ENCODE results near the gene HYAL4. TPM values are rescaled to one million over a fixed set of nuclear protein-coding genes. Genes with fewer than 3 reads are reported as not detected.

Gene HYAL4
- polyA plus RNA-seq, 1 of the 3 experiments (the other 2 are of a cell fraction): not detected

- H3K4me3 ChIP-seq (ENCODE audit: low read depth in 2 of 2, low read length in 1 of 2): no peak overlapping the region
- WGBS (ENCODE audit: low lambda C conversion rate): 5% methylated on average over 1 of the region's 1 CpG
- CTCF ChIA-PET: interaction anchor here (0.6 to 4.1 kb wide), 15 partner anchors 8 to 239 kb away, joined by 3 to 90 read pairs (median 11); partner anchors contain the start of gene WASL
Measured at GRCh38 chr7:123864012-123864411, 19.0 kb downstream of the HYAL4 start.

GRCh38 chr7:123864436-123864835 lies 19.5 kb downstream of the HYAL4 start:
- no peaks in the 10 kb centered on the region for H3K27me3 ChIP-seq (ENCODE audit: insufficient read depth)
- no peaks in the 10 kb centered on the region for H3K4me1 ChIP-seq (ENCODE audit: control insufficient read depth in 1 of 2, insufficient read depth in 2 of 2, low read depth in 1 of 2, low read length in 1 of 2)
- no peaks in the 10 kb centered on the region for H4K20me1 ChIP-seq (ENCODE audit: insufficient read depth)
- no peaks in the 10 kb centered on the region for H3K36me3 ChIP-seq (replicated peaks in 1 of 2; ENCODE audit: control insufficient read depth in 1 of 2, insufficient read depth in 2 of 2, low read length in 1 of 2)
- H3K4me2 ChIP-seq: no peak overlapping the region
- H3K27ac ChIP-seq (ENCODE audit: low read depth in 2 of 2, low read length in 1 of 2): no peak overlapping the region
- H3K9ac ChIP-seq: no peak overlapping the region
- CTCF ChIA-PET: interaction anchor here (0.6 to 4.1 kb wide), 35 partner anchors 8 to 900 kb away, joined by 3 to 90 read pairs (median 6); partner anchors contain the start of genes HYAL4, LMOD2 and WASL
- H2AFZ ChIP-seq (ENCODE audit: low read depth): no peak overlapping the region
- WGBS (ENCODE audit: low lambda C conversion rate): 40% methylated on average over 3 of the region's 3 CpGs
- no peak for TF ChIP-seq RAD21 (IDR thresholded peaks at IDR 0.05; ENCODE audit: low read length)
- no peak for TF ChIP-seq RCOR1 (IDR thresholded peaks at IDR 0.05; ENCODE audit: low read length)
- no peak for TF ChIP-seq CHD2 (IDR thresholded peaks at IDR 0.05; ENCODE audit: low read length, partially characterized antibody)
- TF ChIP-seq PBX3 (IDR thresholded peaks at IDR 0.05): no peak
- no peak for TF ChIP-seq RFX5 (IDR thresholded peaks at IDR 0.05; ENCODE audit: low read length)
- TF ChIP-seq NFIC (IDR thresholded peaks at IDR 0.05; ENCODE audit: borderline replicate concordance): no peak
- TF ChIP-seq ELF1 (IDR thresholded peaks at IDR 0.05): no peak
- TF ChIP-seq, protein P1, sequence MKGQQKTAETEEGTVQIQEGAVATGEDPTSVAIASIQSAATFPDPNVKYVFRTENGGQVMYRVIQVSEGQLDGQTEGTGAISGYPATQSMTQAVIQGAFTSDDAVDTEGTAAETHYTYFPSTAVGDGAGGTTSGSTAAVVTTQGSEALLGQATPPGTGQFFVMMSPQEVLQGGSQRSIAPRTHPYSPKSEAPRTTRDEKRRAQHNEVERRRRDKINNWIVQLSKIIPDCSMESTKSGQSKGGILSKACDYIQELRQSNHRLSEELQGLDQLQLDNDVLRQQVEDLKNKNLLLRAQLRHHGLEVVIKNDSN (IDR thresholded peaks at IDR 0.05; ENCODE audit: borderline replicate concordance, low read depth): no peak
- TF ChIP-seq GABPA (IDR thresholded peaks at IDR 0.05; ENCODE audit: low read depth): no peak
- TF ChIP-seq ZBTB33 (IDR thresholded peaks at IDR 0.05; ENCODE audit: borderline replicate concordance, low read depth): no peak
- TF ChIP-seq JUND (IDR thresholded peaks at IDR 0.05): no peak
- TF ChIP-seq, protein P2, sequence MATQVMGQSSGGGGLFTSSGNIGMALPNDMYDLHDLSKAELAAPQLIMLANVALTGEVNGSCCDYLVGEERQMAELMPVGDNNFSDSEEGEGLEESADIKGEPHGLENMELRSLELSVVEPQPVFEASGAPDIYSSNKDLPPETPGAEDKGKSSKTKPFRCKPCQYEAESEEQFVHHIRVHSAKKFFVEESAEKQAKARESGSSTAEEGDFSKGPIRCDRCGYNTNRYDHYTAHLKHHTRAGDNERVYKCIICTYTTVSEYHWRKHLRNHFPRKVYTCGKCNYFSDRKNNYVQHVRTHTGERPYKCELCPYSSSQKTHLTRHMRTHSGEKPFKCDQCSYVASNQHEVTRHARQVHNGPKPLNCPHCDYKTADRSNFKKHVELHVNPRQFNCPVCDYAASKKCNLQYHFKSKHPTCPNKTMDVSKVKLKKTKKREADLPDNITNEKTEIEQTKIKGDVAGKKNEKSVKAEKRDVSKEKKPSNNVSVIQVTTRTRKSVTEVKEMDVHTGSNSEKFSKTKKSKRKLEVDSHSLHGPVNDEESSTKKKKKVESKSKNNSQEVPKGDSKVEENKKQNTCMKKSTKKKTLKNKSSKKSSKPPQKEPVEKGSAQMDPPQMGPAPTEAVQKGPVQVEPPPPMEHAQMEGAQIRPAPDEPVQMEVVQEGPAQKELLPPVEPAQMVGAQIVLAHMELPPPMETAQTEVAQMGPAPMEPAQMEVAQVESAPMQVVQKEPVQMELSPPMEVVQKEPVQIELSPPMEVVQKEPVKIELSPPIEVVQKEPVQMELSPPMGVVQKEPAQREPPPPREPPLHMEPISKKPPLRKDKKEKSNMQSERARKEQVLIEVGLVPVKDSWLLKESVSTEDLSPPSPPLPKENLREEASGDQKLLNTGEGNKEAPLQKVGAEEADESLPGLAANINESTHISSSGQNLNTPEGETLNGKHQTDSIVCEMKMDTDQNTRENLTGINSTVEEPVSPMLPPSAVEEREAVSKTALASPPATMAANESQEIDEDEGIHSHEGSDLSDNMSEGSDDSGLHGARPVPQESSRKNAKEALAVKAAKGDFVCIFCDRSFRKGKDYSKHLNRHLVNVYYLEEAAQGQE (IDR thresholded peaks at IDR 0.05; ENCODE audit: low read depth, low read length): no peak
- no peak for TF ChIP-seq IRF3 (IDR thresholded peaks at IDR 0.05; ENCODE audit: low read depth, low read length)
- no peak for TF ChIP-seq FOXM1 (IDR thresholded peaks at IDR 0.05; ENCODE audit: low read depth)
- TF ChIP-seq FOXJ3 (CRISPR knock-in tag; IDR thresholded peaks at IDR 0.05): no peak
- no peak for TF ChIP-seq SIN3A (IDR thresholded peaks at IDR 0.05; ENCODE audit: borderline replicate concordance, low read depth, low read length)
- no peak for TF ChIP-seq GATA2 (CRISPR knock-in tag; IDR thresholded peaks at IDR 0.05)
- no peak for TF ChIP-seq FOSL2 (IDR thresholded peaks at IDR 0.05; ENCODE audit: borderline replicate concordance, low read depth)
- TF ChIP-seq EZH2phosphoT487 (IDR thresholded peaks at IDR 0.05; ENCODE audit: borderline replicate concordance, low read depth): no peak
- TF ChIP-seq RXRA (IDR thresholded peaks at IDR 0.05; ENCODE audit: borderline replicate concordance, low read depth): no peak
- H3K79me2 ChIP-seq (ENCODE audit: insufficient read depth): no peaks in the 10 kb centered on the region
- DNase-seq: no peak
- no peaks in the 10 kb centered on the region for H3K9me3 ChIP-seq
- POLR2A ChIA-PET: no interaction called here
- no peaks in the 10 kb centered on the region for H3K9me2 ChIP-seq
- no peaks in the 10 kb centered on the region for H3F3A ChIP-seq (replicated peaks; ENCODE audit: insufficient read depth)
- no peak overlapping the region for H3K4me3 ChIP-seq (ENCODE audit: low read depth in 2 of 2, low read length in 1 of 2)

More at GRCh38 chr7:123864012-123864411, 19.0 kb downstream of the HYAL4 start:
- no peaks in the 10 kb centered on the region for H3K4me1 ChIP-seq (ENCODE audit: control insufficient read depth in 1 of 2, insufficient read depth in 2 of 2, low read depth in 1 of 2, low read length in 1 of 2)
- TF ChIP-seq NFIC (IDR thresholded peaks at IDR 0.05; ENCODE audit: borderline replicate concordance): no peak
- no peak overlapping the region for H2AFZ ChIP-seq (ENCODE audit: low read depth)
- H3K9me2 ChIP-seq: no peaks in the 10 kb centered on the region
- POLR2A ChIA-PET: no interaction called here
- H3K27me3 ChIP-seq (ENCODE audit: insufficient read depth): no peaks in the 10 kb centered on the region
- H3K4me2 ChIP-seq: no peak overlapping the region
- no peaks in the 10 kb centered on the region for H3F3A ChIP-seq (replicated peaks; ENCODE audit: insufficient read depth)
- no peaks in the 10 kb centered on the region for H3K79me2 ChIP-seq (ENCODE audit: insufficient read depth)
- no peak for DNase-seq
- H3K9ac ChIP-seq: no peak overlapping the region
- no peaks in the 10 kb centered on the region for H3K9me3 ChIP-seq
- H4K20me1 ChIP-seq (ENCODE audit: insufficient read depth): no peaks in the 10 kb centered on the region
- no peak overlapping the region for H3K27ac ChIP-seq (ENCODE audit: low read depth in 2 of 2, low read length in 1 of 2)
- H3K36me3 ChIP-seq (replicated peaks in 1 of 2; ENCODE audit: control insufficient read depth in 1 of 2, insufficient read depth in 2 of 2, low read length in 1 of 2): no peaks in the 10 kb centered on the region

Data from SK-N-SH (cell line).